HG02938 (cell line): ENCODE results near the gene TMX4.
"Not testable (repeated sequence)": the region's sequence is repeated elsewhere in the genome, so short reads cannot be mapped to it uniquely, and the experiment has no call there.

Source experiments
- ATAC-seq: cut with Tn5 transposase; IDR thresholded peaks from one replicate; pipeline ENCODE4 v1.9.1; 2021; ENCODE audit warnings: mild to moderate bottlenecking, moderate library complexity; ENCODE audit not compliant: unreplicated experiment

Gene TMX4

DNA sequence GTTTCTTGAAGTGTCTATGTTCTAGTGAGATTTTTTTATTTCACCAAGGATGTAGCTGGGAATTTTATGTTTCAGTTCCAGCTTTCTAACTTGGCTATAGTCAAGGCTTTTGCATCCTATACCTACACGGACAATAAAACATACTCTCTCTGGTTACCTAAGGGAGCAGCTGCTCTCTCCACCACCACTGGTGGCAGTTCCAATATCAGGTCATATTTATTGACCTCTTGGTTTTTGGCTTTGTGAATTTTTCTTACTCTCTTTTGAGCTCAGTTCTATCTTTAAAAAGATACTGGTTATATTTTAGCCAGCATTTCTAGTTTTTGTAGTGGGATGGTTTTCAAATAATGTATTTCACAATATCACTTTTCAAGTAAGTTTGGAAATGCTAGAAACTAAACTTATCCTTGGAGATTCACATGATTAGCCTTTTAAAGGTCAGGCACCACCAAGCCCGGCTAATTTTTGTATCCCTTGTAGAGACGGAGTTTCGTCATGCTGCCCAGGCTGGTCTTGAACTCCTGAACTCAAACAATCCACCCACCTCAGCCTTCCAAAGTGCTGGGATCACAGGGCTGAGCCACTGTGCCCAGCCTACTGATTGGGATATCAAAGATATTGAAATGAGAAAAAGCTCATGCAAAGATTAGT, 44.7 kb downstream of the TMX4 start:
- no peak for ATAC-seq

DNA sequence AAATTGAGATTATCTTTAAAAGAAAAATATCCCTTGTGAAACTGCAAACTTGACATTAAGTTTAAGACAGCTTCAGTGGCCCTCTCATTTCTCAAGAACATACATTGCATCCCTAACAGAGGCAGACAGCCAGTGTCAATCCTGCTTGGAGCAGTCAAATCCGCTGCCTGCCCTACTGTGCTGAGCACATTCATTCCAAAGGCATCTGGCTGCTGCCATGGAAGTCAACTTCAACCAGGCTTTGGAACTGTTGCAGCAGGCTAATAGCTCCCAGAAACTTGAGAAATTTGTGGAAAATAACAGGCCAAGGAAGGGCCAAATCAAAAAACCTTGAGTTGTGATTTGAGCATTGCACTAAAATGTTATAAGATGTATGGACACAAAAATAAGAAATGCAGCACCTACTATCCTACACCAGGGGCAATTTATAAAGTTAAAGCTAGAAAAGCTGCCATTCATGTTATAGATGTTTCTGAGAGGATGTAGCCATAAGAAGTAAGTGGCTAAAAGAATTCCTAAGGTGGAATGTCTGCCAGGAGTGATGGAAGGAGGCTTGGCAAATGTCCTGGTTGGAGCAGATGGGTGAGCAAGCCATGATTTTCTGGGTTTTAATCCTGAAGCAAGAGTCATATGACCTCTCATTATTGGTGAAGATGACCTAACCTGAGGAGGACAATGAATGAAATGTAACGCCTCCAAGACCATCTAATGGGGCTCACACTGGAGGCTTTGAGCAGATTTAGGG, 47.9 kb downstream of the TMX4 start:
- ATAC-seq: no peak

DNA sequence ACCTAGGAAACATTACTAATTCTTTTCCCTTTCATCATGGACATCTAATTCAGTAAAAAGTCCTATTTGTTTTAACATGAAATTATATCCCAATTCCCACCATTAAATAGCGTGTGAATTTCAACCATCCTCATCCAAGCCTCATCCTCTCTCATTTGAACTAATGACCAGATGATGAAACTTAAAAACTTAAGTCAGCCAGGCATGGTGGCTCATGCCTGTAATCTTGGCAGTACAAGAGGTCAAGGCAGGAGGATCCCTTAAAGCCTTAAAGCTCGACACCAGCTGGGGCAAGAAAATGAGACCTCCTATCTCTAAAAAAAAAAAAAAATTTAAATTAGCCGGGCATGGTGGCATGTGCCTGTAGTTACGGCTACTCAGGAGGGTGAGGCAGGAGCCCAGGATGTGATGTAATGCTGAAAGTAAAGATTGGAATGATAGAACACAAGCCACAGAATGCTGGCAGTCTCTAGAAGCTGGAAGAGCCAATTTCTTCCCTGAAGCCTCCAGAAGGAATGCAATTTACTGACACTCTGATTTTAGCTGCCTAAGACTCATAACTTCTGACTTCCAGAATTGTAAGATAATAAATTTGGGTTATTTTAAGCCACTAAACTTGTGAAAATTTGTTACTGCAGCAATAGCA, 52.2 kb downstream of the TMX4 start:
- no peak for ATAC-seq

DNA sequence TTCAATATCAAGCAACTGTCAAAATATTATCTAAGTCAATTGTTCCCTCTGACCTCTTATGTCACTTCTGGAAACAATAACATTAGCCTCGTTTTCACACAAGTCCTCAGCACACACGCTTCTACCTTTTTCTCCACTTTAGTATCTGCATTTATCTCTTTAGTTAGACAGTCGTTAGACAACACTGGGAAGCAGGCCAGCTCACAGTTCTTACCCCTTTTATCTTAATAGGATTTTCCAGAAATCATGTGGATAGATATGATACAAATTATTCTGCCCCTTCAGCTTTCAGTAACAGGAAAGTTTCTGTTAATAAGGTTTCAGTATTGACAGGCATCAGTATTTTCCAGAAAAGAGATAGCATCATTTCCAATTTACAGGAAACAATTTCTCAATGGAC, 53.4 kb downstream of the TMX4 start:
- no peak for ATAC-seq

DNA sequence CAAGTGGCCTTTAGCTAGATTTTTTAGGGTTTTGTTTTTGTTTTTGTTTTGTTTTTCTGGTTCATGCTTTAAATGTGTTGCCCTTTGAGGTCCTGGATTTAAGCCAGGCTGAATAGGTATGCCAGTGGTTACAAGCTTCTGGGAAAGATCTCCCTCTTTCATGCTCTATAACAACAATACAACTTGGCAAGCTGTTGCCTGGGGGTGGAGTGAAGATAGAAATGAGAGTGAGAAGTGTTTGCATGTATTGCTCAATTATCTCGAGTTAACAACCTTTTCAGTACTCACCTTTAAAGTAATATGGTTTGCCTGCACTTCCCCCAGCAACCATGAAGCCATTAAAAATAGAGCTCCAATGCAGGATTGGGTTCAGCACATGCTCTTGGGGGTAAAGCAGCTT, 60.1 kb downstream of the TMX4 start:
- ATAC-seq: no peak

DNA sequence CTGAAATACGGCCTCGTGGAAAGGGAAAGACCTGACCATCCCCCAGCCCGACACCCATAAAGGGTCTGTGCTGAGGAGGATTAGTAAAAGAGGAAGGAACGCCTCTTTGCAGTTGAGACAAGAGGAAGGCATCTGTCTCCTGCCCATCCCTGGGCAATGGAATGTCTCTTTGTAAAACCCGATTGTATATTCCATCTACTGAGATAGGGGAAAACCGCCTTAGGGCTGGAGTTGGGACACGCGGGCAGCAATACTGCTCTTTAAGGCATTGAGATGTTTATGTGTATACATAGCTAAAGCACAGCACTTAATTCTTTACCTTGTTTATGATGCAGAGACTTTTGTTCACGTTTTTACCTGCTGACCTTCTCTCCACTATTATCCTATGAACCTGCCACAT, 63.0 kb downstream of the TMX4 start:
- not testable (repeated sequence) for ATAC-seq

DNA sequence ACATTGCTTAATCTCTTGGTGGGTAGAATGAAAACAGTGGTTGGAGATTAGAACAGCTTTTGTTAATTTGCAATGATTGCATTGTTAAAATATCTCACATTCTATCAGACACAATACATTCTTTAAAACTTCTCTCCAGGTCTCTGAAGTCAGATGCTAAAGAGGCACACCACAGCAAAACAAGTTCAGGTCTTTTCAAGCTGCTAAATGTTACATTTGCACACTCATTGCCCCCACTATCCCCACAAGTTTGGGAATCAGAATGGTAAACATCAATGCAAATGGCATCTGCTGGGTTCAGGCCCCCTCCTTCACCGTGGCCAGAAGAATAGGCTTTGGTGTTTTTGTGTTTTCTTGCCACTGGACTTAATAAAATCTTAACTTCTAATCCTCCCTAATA, 69.2 kb downstream of the TMX4 start:
- no peak for ATAC-seq

DNA sequence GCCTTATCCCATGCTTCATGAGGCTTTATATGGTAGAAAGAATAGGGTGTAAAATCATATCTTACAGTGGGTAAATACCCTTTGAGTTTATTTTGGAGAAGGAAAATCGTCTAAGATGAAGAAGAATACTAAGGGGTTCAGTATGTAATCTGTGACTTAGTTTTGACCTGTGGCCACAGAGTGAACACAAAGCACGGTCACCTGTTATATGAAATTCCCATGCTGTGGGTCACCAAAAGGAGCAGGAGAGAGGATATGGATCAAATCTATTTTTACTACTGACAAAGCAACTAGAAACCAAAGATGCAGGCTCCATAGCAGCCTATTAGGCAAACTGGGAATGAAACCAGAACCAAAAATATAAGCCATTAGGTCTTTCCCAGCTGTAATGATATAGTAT, 75.7 kb downstream of the TMX4 start:
- ATAC-seq: no peak

DNA sequence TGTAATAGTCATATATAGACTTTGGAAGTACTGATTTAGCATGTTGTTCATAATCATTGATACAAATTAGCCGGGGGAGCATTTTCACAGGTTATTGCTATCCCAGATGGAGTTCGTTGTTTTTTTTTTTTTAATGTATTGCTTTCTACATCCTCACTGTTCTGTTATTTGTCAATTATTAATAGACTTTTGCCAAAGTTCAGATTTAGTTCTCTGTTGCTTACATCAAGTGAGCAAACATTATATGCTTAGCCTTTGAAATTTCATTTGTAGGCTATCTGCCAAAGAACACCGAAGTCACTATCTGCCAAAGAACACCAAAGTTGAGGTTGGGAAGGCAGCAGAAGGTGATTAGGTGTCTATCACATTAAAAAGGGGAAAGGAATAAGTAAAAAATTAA, 79.2 kb downstream of the TMX4 start, which contains the start of gene HAO1:
TSS of gene HAO1 (minus strand) at position 118 of the 400 bp plus-strand sequence. CDS start at position 82, 36 bp downstream.
- no peak for ATAC-seq

DNA sequence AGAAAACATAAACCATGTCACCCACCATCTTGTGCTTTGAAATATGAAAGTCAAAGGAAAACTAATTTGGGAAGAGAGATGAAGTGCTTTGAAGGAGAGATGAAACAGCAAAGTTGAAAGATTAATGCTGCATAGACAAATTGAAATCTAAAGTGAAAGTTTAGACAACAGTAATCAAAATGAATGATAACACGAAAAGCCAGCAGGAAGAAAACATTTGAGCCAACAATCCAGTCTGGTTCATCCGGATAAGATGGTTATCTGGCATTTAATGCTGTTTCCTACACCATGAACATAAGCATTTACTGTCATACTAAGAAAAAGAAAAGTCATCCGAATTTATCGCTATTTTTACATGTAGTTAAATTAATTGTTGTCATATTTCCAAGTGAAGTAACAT, 79.9 kb downstream of the TMX4 start:
- no peak for ATAC-seq

DNA sequence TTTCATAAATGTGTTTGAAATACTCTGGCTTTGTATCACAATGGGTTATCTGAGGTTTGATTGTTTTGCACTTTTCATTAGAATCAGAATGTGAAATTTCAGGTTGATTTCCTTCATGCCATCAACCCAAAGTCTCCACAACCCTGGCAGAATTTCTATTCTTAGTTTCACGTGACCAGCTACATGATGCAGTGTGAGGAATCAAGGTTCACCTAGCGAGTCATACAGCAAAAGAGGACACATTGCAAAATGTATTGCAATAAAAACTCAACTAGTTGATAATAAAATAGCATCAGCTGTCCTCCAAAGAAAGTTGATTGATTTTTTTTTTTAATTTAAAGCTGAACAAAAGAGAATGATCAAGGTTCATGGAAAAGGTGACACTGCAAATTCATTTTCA, 81.5 kb downstream of the TMX4 start:
- no peak for ATAC-seq

DNA sequence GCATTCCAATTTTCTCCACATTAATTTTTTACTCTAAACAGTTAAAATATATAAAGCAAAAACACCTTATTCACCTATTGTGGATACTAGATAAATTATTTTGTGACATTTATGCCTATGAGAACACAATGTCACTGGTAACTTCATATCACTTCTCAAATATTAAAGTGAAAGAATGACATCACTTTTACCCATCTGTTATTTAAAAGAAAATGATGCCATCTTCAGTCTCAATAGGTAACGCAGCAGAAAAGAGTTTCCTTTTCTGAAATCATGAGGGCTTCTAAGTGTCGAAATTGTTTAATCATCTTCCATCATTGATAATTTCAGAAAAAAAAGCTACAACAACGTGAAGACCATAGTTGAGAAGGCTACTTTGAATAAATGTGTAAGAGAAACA, 82.2 kb downstream of the TMX4 start:
- ATAC-seq: no peak

DNA sequence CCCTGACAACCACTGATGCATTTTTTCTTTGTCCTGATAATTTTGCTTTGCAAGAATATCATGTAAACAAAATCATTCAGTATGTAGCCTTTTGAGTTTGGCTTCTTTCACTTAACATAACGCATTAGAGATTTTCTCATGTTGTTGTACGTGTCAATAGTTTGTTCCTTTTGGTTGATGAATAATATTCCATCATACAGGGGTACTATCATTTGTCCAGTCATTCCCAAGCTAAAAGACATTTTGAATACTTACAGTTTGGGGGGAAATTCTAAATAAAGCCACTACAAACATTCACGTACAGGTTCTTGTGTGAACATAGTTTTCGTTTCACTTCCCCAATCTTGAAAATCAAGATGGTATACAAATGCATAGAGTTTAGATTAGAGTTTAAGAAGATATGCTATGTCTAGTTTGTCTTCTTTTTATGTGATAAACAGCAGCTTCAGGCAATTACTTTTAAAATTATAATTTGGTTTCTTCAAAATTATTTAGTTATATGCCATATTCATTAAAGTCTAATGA, 84.5 kb downstream of the TMX4 start:
- no peak for ATAC-seq

DNA sequence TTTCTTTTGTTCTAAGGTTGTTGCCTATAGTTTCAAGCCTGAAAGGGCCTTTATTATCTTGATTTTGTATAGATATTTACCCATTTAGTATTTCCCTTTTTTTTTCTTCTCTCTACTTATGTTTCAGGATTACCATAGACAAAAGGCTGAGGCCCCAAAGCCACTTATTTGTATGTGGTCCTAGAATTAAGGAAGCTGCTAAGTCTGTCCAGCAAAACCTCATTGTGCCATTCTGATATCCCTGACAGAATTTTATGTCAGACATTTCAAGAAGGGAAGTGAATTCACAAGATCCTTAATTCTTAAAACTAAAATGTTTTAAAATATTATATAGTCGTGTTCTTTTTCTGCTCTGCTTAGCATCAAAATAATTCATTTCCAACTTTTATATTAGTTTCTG, 86.2 kb downstream of the TMX4 start:
- ATAC-seq: no peak

DNA sequence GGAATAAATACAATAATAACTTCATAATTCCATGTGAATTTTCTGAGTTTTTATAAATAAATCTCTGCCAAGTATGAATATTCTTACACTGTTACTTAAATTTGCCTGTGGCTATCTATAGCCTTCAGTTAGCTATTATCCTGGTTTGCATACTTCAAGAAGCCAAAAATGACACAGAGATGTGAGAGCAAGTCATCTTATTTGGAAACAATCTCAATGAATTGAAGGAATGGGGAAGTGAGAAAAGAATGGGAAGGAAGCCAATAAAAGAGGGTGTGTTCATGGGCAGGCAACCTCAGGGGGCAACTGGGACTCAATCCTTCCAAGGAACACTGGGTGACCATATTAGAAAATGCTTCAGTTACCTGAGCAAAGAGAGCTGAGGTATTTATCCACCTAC, 89.2 kb downstream of the TMX4 start:
- ATAC-seq: no peak
